Peyer's patch (tissue), 4 donors: ENCODE results near the gene RTF2. TPM values are rescaled to one million over a fixed set of nuclear protein-coding genes. Genes with fewer than 3 reads are reported as not detected.

ENCODE experiments used
- DNase-seq, 3 donors: peaks; one replicate each; pipeline ENCODE4 v3.0.0-alpha.2; 2017 to 2019
- H3K27ac ChIP-seq, 4 donors: fragments of 200-600 bp; sonication (generic); one replicate each; pipeline ENCODE4 v1.5.1; 2016 to 2019
- H3K27me3 ChIP-seq, 2 donors: fragments of 200-600 bp; sonication (generic); one replicate each; pipeline ENCODE4 v1.5.1; 2019
- H3K36me3 ChIP-seq, 3 donors: fragments of 200-600 bp; sonication (generic); one replicate each; pipeline ENCODE4 v1.5.1; 2016 to 2019
- H3K4me1 ChIP-seq, 4 donors: fragments of 200-600 bp; sonication (generic); one replicate each; pipeline ENCODE4 v1.5.1; 2016 to 2019
- H3K4me3 ChIP-seq, 4 donors: fragments of 200-600 bp; sonication (generic); 1 replicate in 3 of 4; 2 replicates in 1 of 4; pipeline ENCODE4 v1.5.1; 2016 to 2019; ENCODE audit warnings: mild to moderate bottlenecking in 1 of 4
- H3K9me3 ChIP-seq, 4 donors: fragments of 200-600 bp; sonication (generic); one replicate each; pipeline ENCODE4 v1.5.1; 2016 to 2019; ENCODE audit warnings: mild to moderate bottlenecking in 1 of 4
- CTCF ChIP-seq, 6 experiments: fragments of 450-650 bp in 4 of 6; fragments of 200-600 bp in 2 of 6; sonication (generic) in 1 of 6; IDR thresholded peaks; one replicate each; pipeline ENCODE4 v1.5.1; 2017 to 2019; ENCODE audit warnings: antibody characterized with exemption in 6 of 6, mild to moderate bottlenecking in 3 of 6, moderate library complexity in 1 of 6
- POLR2A ChIP-seq, 2 donors: fragments of 450-650 bp; IDR thresholded peaks; one replicate each; pipeline ENCODE4 v1.5.1; 2017; ENCODE audit warnings: antibody characterized with exemption in 2 of 2, mild to moderate bottlenecking in 2 of 2, moderate library complexity in 2 of 2
- total RNA-seq, 4 donors: library from RNA; depleted of rRNA; stranded (reverse); fragments of >200 nt; gene quantifications; one replicate each; pipeline ENCODE4 v1.1.0, GENCODE V29; 2016

Gene RTF2
- total RNA-seq, 4 donors from 2014 or later: 36.3 to 53.8 (median 48.4) TPM

GRCh38 chr20:56458206-56458821, 10.1 kb upstream of the RTF2 start:
- no peak overlapping the region for H3K4me3 ChIP-seq
- no peaks in the 10 kb centered on the region for H3K36me3 ChIP-seq
- no peak for DNase-seq
- H3K9me3 ChIP-seq: no peaks in the 10 kb centered on the region
- TF ChIP-seq POLR2A (IDR thresholded peaks at IDR 0.05): no peak
- no peaks in the 10 kb centered on the region for H3K4me1 ChIP-seq
- no peak overlapping the region for H3K27ac ChIP-seq
- H3K27me3 ChIP-seq: no peaks in the 10 kb centered on the region

GRCh38 chr20:56460459-56460858, 8.0 kb upstream of the RTF2 start:
- no peak overlapping the region for H3K27ac ChIP-seq
- H3K36me3 ChIP-seq: no peaks in the 10 kb centered on the region
- H3K27me3 ChIP-seq: no peaks in the 10 kb centered on the region
- TF ChIP-seq CTCF (IDR thresholded peaks at IDR 0.05): no peak
- TF ChIP-seq POLR2A (IDR thresholded peaks at IDR 0.05): no peak
- no peaks in the 10 kb centered on the region for H3K4me1 ChIP-seq
- no peak overlapping the region for H3K4me3 ChIP-seq
- no peaks in the 10 kb centered on the region for H3K9me3 ChIP-seq
- DNase-seq: no peak

GRCh38 chr20:56461576-56461975, 6.9 kb upstream of the RTF2 start:
- H3K4me3 ChIP-seq: no peak overlapping the region
- no peaks in the 10 kb centered on the region for H3K4me1 ChIP-seq
- H3K27me3 ChIP-seq: no peaks in the 10 kb centered on the region
- H3K27ac ChIP-seq: no peak overlapping the region
- no peaks in the 10 kb centered on the region for H3K9me3 ChIP-seq
- TF ChIP-seq CTCF (IDR thresholded peaks at IDR 0.05) (no peak), POLR2A (IDR thresholded peaks at IDR 0.05) (no peak)
- no peak for DNase-seq
- no peaks in the 10 kb centered on the region for H3K36me3 ChIP-seq

- no peak overlapping the region for H3K27ac ChIP-seq
- H3K4me3 ChIP-seq: no peak overlapping the region
- no peak for DNase-seq
Observed at GRCh38 chr20:56463428-56463827, 5.0 kb upstream of the RTF2 start.

GRCh38 chr20:56465997-56466396, 2.4 kb upstream of the RTF2 start:
- Histone ChIP-seq H3K27ac (peak overlapping the region in 2 of 4 donors; percentile 32 to 40), H3K4me3 (no peak overlapping the region), H3K4me1 (peaks cover 0 to 12% (median 5%) of the 10 kb centered on the region in 4 donors), H3K9me3 (no peaks in the 10 kb centered on the region), H3K27me3 (no peaks in the 10 kb centered on the region), H3K36me3 (no peaks in the 10 kb centered on the region)
- DNase-seq: no peak
- TF ChIP-seq POLR2A (IDR thresholded peaks at IDR 0.05) (no peak), CTCF (IDR thresholded peaks at IDR 0.05) (no peak)

More at GRCh38 chr20:56463428-56463827, 5.0 kb upstream of the RTF2 start:
- no peaks in the 10 kb centered on the region for H3K27me3 ChIP-seq
- no peak for TF ChIP-seq POLR2A (IDR thresholded peaks at IDR 0.05)
- no peak for TF ChIP-seq CTCF (IDR thresholded peaks at IDR 0.05)
- H3K9me3 ChIP-seq: no peaks in the 10 kb centered on the region
- no peaks in the 10 kb centered on the region for H3K36me3 ChIP-seq
- H3K4me1 ChIP-seq: no peaks in the 10 kb centered on the region

- Histone ChIP-seq H3K27ac (peak overlapping the region; percentile 80 to 88 (median 84)), H3K9me3 (no peaks in the 10 kb centered on the region), H3K4me1 (peaks cover 0 to 12% (median 5%) of the 10 kb centered on the region in 4 donors), H3K36me3 (peaks cover 0 to 3% (median 0%) of the 10 kb centered on the region in 3 donors), H3K27me3 (no peaks in the 10 kb centered on the region), H3K4me3 (peak overlapping the region; percentile 60 to 76 (median 74))
- TF ChIP-seq CTCF (IDR thresholded peaks at IDR 0.05) (no peak), POLR2A (IDR thresholded peaks at IDR 0.05) (no peak)
- DNase-seq: no peak
Observed at GRCh38 chr20:56467968-56468315, 485 bp upstream of the RTF2 start.
